ENCODE data around the gene PIGS.

The PIGS gene

DNA sequence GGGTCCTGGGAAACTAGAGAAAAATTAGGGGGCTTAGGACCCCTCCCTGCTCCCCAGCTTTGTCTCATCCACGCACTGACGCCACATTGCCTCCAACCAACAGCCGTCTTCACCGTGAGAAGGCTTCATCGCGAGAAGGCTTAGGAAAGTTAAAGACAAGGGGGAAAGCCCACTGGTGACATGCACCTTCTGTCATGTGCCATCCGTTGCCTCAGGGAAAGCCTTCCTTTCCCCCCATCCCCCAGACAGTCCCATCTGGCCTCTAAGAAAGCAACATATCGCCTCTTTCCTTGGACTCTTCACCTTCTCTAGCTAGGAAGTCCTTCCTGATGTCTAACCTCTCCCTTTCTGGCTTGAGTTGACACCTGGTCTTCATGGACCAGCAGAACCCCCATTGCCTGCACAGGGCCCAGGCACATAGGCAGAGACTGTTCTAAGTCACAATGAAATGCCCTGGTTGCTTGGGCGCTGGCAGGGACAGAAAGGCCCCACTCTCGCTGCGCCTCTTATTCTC lies 63.1 kb downstream of the PIGS start:
- Histone ChIP-seq H3K27ac (ENCODE audit: insufficient read depth, low read depth, low read length, poor library complexity, severe bottlenecking) (no peak overlapping the region), H3K9me3 (ENCODE audit: control insufficient read depth, low read length) (no peaks in the 10 kb centered on the region), H3K4me3 (ENCODE audit: insufficient read depth, low read depth, low read length) (no peak overlapping the region), H3K27me3 (ENCODE audit: control insufficient read depth, insufficient read depth, low read length, poor library complexity, severe bottlenecking) (no peaks in the 10 kb centered on the region), H3K36me3 (ENCODE audit: control insufficient read depth, insufficient read depth, low read length) (no peaks in the 10 kb centered on the region), H3K4me1 (ENCODE audit: control insufficient read depth, insufficient read depth, low read length) (peaks cover 4% of the 10 kb centered on the region)
- WGBS, 2 experiments = 86 to 88% methylated on average over 11 of the region's 11 CpGs

- Histone ChIP-seq H3K27ac (ENCODE audit: insufficient read depth, low read depth, low read length, poor library complexity, severe bottlenecking) (no peak overlapping the region), H3K9me3 (ENCODE audit: control insufficient read depth, low read length) (no peaks in the 10 kb centered on the region), H3K4me3 (ENCODE audit: insufficient read depth, low read depth, low read length) (no peak overlapping the region), H3K27me3 (ENCODE audit: control insufficient read depth, insufficient read depth, low read length, poor library complexity, severe bottlenecking) (no peaks in the 10 kb centered on the region), H3K4me1 (ENCODE audit: control insufficient read depth, insufficient read depth, low read length) (peaks cover 4% of the 10 kb centered on the region), H3K36me3 (ENCODE audit: control insufficient read depth, insufficient read depth, low read length) (no peaks in the 10 kb centered on the region)
- 80 to 81% methylated on average over 24 of the region's 24 CpGs for WGBS, 2 experiments
Measured at GRCh38 chr17:28507567-28508203, 63.6 kb downstream of the PIGS start.

DNA sequence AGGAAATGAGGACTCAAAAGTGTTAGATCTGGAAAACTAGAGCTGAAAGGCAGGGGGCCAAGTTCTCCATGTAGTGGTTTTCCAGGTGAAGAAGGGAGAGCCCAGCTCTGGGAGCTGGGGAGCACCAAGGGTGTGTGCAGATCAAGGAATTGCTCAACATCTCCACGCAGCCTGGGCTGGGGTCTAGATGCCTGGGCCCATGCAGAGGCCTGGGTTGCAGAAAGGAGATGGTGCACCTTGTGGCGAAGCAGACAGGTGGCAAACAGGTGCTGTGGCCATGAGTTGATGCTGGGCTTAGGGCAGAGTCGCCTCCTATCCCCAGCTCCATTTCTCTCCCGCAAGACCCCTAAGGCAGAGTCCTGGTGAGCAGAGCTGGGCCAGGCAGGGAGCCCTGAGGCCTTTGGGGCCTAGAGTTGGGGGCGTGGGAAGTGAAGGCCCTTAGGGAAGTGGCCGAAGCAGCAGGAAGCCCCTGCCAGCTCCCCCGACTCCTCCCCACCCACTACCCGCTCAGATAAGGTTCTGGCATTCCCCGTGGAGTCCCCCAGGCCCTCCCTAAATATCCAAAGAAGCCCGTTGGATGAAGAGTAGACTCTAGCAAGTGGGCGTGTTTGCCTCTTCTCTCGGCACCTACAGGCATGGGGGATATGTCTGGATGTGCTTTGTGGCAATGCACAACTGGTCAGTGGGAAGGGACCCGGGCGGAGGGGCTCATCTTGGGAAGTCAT lies 64.4 kb downstream of the PIGS start:
- Histone ChIP-seq H3K9me3 (ENCODE audit: control insufficient read depth, low read length) (no peaks in the 10 kb centered on the region), H3K27me3 (ENCODE audit: control insufficient read depth, insufficient read depth, low read length, poor library complexity, severe bottlenecking) (no peaks in the 10 kb centered on the region), H3K4me1 (ENCODE audit: control insufficient read depth, insufficient read depth, low read length) (peaks cover 4% of the 10 kb centered on the region), H3K27ac (ENCODE audit: insufficient read depth, low read depth, low read length, poor library complexity, severe bottlenecking) (no peak overlapping the region), H3K4me3 (ENCODE audit: insufficient read depth, low read depth, low read length) (no peak overlapping the region), H3K36me3 (ENCODE audit: control insufficient read depth, insufficient read depth, low read length) (no peaks in the 10 kb centered on the region)
- WGBS, 2 experiments = 84 to 89% methylated on average over 14 of the region's 14 CpGs

DNA sequence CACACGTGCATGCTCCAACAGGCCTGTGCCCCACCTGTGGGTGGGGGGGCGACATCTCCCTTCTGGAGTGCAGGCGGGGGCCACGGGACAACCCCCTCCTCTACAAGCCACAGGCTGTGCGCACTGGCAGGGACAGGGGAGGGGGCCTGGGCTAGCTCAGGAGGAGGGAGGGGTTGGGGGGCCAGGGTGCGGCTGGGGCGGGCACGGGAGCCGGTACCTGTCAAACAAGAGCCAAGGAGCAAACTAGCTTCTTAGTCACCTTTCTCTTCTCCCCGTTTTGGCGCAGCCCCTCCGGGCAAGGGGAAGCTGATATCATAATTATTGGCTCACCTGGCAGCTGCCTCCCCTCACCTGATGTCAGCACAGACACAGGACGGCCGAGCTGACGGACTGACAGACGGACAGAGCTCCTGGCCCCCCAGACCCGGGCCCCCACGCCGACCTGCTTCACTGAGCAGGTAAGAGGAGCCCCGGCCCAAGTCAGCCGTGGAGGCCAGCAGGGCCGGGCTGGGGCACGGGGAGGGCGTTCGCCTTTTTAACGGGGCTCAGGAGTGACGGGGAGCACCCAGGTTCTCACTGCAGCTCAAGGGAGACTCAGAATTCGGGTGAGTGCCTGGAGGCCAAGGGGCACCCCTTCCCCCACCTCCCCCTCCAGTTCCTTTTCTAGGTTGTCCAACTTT lies 65.2 kb downstream of the PIGS start, which contains the start of gene FOXN1:
Gene FOXN1, plus strand, starts transcription at position 363 of the 680 bp plus-strand sequence. CDS start 17,622 bp downstream, outside the sequence.
- no peaks in the 10 kb centered on the region for H3K27me3 ChIP-seq (ENCODE audit: control insufficient read depth, insufficient read depth, low read length, poor library complexity, severe bottlenecking)
- 92 to 93% methylated on average over 28 of the region's 28 CpGs for WGBS, 2 experiments
- H3K4me1 ChIP-seq (ENCODE audit: control insufficient read depth, insufficient read depth, low read length) = peaks cover 7% of the 10 kb centered on the region
- H3K9me3 ChIP-seq (ENCODE audit: control insufficient read depth, low read length) = no peaks in the 10 kb centered on the region
- no peaks in the 10 kb centered on the region for H3K36me3 ChIP-seq (ENCODE audit: control insufficient read depth, insufficient read depth, low read length)
- no peak within 1 kb of the TSS for H3K27ac ChIP-seq (ENCODE audit: insufficient read depth, low read depth, low read length, poor library complexity, severe bottlenecking)
- H3K4me3 ChIP-seq (ENCODE audit: insufficient read depth, low read depth, low read length) = no peak within 1 kb of the TSS

DNA sequence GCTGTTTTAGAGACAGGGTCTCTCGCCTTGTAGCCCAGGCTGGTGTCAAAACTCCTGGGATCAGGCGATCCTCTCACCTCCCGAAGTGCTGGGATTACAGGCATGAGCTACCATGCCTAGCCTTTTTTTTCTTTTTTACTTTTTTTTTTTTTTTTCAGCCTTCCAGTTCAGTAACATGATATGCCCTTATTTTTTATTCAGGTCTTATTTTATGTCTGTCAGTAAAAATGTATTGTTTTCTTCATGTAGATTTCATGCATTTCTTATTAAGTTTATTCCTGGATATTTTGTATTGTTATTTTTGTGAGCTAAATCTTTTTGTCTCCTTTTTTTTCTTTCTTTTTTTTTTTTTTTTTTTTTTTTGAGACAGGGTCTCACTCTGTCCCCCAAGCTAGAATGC lies 67.9 kb downstream of the PIGS start:
- H3K4me3 ChIP-seq (ENCODE audit: insufficient read depth, low read depth, low read length) = no peak overlapping the region
- 72 to 77% methylated on average over 3 of the region's 3 CpGs for WGBS, 2 experiments
- peaks cover 7% of the 10 kb centered on the region for H3K4me1 ChIP-seq (ENCODE audit: control insufficient read depth, insufficient read depth, low read length)
- no peaks in the 10 kb centered on the region for H3K27me3 ChIP-seq (ENCODE audit: control insufficient read depth, insufficient read depth, low read length, poor library complexity, severe bottlenecking)
- H3K27ac ChIP-seq (ENCODE audit: insufficient read depth, low read depth, low read length, poor library complexity, severe bottlenecking) = no peak overlapping the region
- no peaks in the 10 kb centered on the region for H3K9me3 ChIP-seq (ENCODE audit: control insufficient read depth, low read length)
- H3K36me3 ChIP-seq (ENCODE audit: control insufficient read depth, insufficient read depth, low read length) = no peaks in the 10 kb centered on the region
